ENCODE results near the gene SOHLH1.

SOHLH1 gene

DNA sequence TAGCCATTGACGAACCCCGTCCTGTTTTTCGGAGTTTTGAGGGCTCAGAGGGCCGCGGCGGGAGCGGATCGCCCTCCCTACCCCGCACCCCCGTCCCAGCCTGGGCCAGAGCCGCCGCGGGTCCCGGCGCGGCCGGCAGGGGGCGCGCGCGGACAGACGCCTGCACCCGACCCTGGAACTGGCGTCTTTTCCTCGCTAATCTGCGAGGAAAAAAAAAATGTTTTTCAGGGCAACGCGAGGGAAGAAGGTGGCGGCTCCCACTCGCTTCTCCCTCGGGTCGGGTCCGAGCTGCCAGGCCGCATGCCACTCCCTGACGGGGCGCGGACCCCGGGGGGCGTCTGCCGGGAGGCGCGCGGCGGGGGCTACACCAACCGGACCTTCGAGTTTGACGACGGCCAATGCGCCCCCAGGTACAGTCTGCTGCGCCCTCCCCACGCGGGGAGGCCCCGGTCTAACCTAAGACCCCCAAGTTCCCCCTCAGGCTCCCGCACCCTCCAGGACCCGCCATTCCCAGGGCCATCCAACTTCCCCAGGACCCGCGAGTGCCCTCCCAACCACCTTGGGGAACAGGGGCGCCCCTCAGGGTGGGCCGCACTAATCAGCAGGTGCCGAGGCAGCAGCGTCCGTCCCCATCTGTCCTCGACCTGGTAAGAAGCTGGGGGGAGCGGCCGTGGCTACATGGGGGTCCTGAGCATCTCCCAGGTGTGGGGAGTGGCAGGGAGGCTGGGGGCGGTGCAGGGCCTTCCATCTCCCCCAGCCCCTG lies 2.9 kb upstream of the SOHLH1 start, which contains the start of gene KCNT1:
TSS of gene KCNT1 (plus strand) at position 227 of the 763 bp plus-strand sequence. CDS start at position 301, 74 bp downstream.
- DNase-seq, result peak; percentile 31

DNA sequence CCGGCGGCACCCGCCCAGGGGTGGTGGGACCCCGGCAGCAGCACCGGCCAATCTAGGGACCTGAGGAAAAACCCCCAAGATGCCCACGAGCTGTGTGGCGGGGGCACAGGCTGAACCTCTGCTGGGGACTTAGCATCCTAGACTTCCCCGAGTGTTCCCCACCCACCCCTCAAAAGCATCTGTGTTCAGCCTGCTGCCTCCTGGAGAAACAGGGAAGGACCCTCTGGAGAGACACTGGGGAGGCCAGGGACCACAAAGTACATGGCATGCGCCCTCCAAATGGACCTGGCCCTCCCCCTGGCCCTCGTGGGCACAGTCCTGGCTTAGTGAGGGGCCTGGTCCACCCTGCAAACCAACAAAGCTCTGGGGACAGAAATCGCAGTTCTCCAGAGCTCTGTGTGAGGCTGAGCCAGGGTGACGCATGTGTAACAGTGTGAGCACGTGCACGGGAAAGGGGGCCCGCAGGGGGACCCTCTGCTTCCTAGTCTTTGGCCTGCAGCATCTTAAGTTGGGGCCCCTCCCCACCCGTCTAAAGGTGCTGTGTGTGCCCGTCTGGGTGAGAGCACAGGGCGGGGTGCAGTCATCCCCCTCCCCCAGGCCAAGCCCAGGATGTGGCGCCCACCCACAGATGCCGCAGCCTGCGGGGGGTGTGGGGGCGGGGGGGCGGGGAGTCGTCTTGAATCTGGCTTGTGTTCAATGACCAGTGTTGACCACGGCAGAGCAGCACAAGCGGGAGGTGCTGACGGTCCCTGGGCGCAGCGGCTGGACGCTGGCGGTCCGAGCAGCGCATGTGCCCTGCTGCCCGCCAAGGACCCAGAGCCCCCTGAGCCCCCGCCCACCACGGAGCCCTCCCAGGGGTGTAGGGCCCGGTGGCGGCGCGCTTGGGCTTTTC lies 2.0 kb upstream of the SOHLH1 start:
- DNase-seq, result no peak

DNA sequence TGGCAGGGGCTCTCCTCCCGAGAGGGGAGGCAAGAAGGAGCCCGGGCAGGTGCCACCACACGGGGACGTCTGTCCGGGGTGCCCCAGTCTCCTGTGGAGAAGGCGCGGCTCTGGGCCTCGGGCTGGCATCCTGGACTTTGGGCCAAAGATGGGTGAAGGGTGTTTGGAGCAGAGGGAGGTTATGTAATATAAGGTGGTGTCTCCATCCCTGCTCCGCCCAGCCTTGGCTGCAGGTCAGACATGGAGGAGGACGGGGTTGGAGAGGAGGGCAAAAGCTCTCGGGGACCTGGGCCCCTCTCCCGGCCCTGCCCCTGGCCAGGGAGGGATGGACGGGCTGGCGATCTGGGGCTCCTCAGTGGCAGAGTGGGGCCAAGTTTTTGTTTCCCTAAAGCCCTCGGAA lies 1.2 kb upstream of the SOHLH1 start:
- no peak for DNase-seq

GRCh38 chr9:135698767-135699166 lies 514 bp downstream of the SOHLH1 start:
- DNase-seq, result no peak

DNA sequence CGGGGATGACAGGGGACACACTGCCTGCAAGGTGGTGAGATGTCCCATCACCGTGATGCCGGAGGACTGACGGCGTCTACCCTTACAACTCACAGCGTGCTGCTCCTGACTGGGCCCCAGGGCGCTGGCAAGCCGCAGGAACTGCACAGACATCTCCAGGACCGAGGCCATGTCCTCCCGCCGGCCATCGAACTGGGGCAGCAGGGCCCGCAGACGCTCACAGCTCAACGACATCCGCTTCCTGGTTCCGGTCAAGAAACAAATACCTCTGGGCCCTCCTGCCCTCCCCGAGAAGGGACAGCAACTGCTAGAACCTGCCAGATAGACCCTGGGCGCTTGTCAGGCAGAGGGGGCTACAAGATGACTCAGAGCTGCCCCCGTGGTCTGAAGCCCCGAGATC lies 1.0 kb downstream of the SOHLH1 start:
- no peak for DNase-seq

GRCh38 chr9:135697226-135697625 lies 2.1 kb downstream of the SOHLH1 start:
- DNase-seq, result no peak

GRCh38 chr9:135696446-135696845 lies 2.8 kb downstream of the SOHLH1 start:
- DNase-seq, result no peak

DNA sequence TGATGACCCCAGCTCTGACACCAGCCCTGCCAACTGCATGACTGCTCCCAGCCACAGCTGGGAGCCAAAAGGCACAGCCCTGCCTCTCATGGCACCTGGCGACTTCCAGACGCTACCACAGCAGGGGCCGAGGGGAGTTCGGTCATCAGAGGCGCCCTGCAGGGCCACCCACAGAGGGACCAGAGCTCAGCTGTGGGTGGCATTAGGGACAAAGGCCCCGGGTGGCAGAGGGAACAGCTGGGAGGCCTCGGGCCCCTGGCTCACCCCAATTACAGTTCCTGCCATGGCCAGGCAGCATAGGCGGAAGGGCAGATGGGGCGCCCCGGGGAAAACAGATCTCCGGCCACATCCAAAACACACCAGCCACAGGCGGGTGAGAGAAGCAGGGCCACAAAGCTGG lies 3.6 kb downstream of the SOHLH1 start:
- no peak for DNase-seq

- no peak for DNase-seq
These were observed 4.2 kb downstream of the SOHLH1 start for GRCh38 chr9:135695036-135695435.

- DNase-seq, result no peak
These were observed 4.9 kb downstream of the SOHLH1 start for GRCh38 chr9:135694414-135694813.

DNA sequence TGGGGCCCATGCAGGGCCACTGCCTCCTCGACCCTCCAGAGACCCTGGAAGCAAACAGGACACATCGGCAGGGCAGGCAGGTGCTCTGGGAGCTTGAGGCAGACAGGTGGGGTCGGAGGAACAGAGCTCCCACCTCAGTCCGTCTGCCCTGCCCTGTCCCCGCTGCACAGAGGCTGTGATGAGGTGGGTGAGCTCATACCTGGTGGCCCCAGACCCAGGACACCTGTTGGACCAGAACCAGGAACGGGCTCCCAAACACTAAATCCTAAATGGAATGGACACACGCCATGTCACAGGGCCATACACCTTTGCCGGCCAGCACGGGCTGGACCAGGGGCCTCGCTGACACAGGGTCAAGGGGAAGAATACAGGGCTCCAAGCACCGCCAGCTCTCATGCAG lies 5.5 kb downstream of the SOHLH1 start:
- DNase-seq, result no peak

DNA sequence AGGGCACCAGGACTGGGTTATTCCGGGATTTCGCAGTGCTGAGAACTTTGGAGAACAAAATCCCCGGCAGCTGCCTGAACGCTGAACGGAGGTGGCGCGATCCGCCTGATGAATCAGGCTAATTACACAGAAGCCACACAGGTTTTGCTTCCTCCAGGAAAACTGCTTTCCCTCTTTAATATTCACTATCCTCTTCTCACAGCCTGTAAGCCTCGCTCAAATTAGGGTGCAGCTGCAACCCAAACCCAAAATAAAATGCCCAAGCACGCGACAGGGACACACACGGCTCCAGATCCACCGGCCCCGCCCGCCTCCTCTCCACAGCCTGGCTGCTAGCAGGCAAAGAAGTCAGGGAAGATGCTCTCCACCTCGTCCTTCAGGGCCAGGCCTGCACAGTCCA lies 6.0 kb downstream of the SOHLH1 start:
- DNase-seq, result no peak

DNA sequence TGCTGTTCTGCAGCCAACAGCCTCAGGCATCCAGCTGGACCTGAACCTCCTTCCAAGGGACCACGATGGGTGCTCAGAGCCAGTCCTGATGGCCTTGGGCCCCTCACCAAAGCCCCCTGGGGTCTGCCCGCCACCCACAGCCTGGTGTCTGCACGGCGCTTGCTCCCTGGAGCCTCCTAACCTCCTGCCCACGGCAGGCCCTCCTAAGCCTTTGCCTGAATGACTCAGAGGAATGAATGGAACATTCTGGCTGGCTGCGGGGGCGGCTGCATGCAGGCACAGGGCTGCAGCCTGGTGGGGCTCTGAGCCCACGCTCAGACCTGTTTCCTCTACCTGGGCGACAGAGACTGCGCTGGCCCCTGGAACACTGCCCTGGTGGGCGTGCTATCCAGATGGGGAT lies 6.9 kb downstream of the SOHLH1 start:
- DNase-seq, result no peak

DNA sequence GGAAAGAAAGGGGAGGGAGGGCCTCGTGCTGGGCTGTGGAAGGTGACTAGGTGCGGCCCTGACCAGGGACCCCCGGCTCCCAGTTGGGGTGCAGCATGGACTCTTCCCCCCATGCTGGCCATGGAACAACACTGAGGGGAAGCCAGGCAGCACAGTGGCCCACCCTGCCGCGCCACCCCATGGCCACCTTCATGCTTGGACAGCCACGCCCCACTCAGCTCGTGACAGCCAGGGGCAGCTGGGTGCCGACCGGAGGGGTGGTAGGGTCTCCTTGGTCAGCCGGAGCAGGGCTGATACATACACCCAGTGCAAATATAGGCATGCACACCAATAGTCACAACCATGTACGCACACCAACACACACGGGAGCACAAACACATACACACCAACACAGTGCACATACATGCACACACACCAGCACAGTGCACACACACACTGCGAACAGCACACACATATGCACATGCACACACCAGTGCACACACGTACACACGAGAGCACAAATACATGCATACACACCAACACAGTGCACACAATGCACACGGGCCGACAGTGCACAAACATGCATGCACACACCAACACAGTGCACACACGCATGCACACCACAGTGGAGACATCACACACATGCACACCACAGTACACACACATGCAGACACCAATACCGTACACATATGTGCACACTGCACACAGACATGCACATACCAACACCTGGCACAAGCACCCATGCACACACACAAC lies 8.3 kb downstream of the SOHLH1 start:
- DNase-seq, result no peak

DNA sequence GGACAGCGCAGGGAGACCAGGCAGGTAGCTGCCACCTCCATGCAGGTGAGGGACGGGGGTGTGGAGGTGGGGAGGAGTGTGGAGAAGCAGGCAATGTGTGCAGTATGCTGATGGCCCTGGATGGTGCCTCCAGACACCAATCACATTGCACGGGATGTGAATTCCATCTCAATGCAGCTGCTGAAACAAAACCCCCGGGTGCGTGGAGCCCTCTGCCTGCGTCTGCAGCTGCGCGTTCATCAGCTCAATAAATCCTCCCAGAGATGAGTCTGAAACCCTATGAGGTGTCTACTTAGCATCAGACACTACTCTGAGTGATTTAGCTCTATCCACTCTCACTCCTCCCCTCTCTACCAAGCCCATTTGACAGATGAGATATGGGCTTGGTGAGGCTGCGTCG lies 10.3 kb downstream of the SOHLH1 start:
- DNase-seq, result no peak

DNA sequence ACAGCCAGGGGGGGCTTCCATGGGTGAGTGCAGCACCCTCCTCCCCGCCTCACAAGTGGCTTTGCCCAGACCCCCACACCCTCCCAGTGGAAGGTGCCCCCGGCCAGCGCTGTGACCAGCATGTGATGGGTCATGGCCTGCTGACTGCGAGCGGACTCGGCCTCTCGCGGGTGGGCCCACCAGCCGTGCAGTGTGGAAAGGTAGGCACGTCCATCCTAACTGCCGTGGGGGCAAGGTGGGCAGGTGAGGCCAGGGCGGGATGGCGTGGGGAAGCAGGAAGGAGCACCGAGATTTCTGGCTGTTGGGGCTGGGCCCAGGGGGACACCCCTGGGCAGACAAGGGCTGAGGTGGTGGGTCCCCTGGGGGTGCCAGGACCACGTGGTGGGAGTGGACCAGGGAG lies 12.1 kb downstream of the SOHLH1 start:
- no peak for DNase-seq

GRCh38 chr9:135684691-135685090 lies 14.6 kb downstream of the SOHLH1 start:
- DNase-seq, result no peak

DNA sequence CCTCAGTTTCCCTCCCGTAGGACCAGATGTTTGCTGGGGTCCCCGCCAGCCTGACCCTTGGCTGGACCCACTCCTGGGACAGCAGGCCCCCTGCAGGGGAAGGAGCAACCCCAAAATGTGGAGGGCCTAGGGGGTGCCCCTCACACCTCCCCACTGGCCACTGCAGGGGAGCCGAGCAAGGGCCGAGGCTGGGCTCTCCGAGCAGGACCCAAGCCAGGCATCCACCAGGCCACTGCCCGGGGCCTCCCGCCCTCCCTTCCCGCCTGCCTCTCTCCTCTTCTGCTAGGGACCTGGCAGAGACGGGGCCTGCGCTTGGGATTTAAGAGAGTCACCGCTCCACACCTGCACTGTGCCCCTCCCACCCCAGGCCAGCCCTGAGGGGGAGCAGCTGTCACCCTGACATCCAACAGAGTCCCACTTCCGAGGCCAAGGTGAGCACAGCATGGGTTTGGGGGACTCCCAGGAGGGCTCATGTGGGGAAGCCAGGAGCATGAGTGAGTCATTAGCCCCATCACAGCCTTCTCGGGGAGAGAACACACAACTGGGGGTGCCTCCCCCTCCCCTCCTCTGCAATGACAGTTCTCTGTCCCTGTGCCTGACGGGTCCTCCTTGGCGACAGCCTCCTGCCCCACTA lies 15.8 kb downstream of the SOHLH1 start:
- no peak for DNase-seq

GRCh38 chr9:135681161-135681560 lies 18.1 kb downstream of the SOHLH1 start:
- DNase-seq, result no peak

GRCh38 chr9:135680056-135680455 lies 19.2 kb downstream of the SOHLH1 start:
- no peak for DNase-seq

DNA sequence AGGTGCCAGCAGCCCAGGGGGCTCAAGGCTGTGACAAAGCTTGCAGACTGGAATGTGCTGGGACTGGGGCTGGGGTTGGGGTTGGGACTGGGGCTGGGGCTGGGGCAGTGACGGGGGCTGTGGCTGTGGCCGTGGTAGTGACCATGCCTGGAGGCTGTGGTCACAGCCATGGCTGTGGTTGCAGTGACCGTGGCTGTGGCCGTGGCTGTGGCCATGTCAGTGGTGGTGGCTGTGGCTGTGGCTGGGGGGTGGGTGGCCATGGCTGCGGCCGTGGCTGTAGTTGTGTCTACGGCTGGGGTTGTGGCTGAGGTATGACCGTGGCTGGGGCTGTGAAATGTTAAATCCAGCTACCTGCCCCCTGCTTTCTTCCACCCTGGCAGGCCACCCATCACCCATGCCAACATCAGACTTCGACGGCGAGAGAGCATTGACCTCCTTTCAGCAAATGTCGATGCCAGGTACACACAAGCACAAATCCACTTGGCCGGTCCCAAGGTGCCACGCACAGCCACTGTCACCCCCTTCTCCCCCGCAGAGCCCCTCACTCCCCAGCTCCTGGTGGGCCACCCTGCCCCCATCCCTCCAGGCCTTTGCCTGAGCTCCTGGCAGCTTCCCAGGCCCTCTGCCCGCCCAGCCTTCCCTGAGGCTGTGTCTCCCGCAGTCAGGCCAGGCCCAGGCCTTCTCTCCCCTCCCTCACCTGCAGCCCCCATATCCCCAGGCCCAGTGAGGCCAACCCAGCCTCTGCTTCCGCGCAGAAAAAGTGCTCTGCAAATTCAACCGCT lies 20.9 kb downstream of the SOHLH1 start:
- no peak for DNase-seq

GRCh38 chr9:135677641-135678168 lies 21.6 kb downstream of the SOHLH1 start:
- no peak for DNase-seq
